Esophagus muscularis mucosa (tissue), 4 donors: ENCODE results near the gene RANBP3. TPM values are rescaled to one million over a fixed set of nuclear protein-coding genes. Genes with fewer than 3 reads are reported as not detected.

ENCODE experiments used
- DNase-seq: peaks from one replicate; pipeline ENCODE4 v3.0.0-alpha.2; 2017; ENCODE audit errors: extremely low spot score
- H3K27ac ChIP-seq, 4 donors: fragments of 200-600 bp; sonication (generic); replicated peaks in 1 of 4; 1 replicate in 3 of 4; 2 replicates in 1 of 4; pipeline ENCODE4 v1.5.1; 2016 to 2019; ENCODE audit warnings: mild to moderate bottlenecking in 1 of 4
- H3K27me3 ChIP-seq, 4 donors: fragments of 200-600 bp; sonication (generic); one replicate each; pipeline versions ENCODE4 v1.5.1 to v1.6.0; 2016 to 2019
- H3K36me3 ChIP-seq, 4 donors: fragments of 200-600 bp; sonication (generic); one replicate each; pipeline ENCODE4 v1.5.1; 2016 to 2019
- H3K4me1 ChIP-seq, 4 donors: fragments of 200-600 bp; sonication (generic); one replicate each; pipeline ENCODE4 v1.5.1; 2016 to 2019
- H3K4me3 ChIP-seq, 4 donors: fragments of 200-600 bp; sonication (generic); 1 replicate in 2 of 4; 2 replicates in 2 of 4; pipeline ENCODE4 v1.5.1; 2016 to 2019; ENCODE audit warnings: mild to moderate bottlenecking in 4 of 4, moderate library complexity in 1 of 4
- H3K9me3 ChIP-seq, 4 donors: fragments of 200-600 bp; sonication (generic); 1 replicate in 3 of 4; 2 replicates in 1 of 4; pipeline ENCODE4 v1.5.1; 2016 to 2019
- EP300 ChIP-seq: sonication (generic); formaldehyde crosslinking; IDR thresholded peaks from one replicate; pipeline ENCODE4 v1.6.1; 2017; ENCODE audit warnings: antibody characterized with exemption
- POLR2A ChIP-seq: fragments of 450-650 bp; IDR thresholded peaks from one replicate; pipeline ENCODE4 v1.6.1; 2017; ENCODE audit warnings: antibody characterized with exemption, moderate library complexity, mild to moderate bottlenecking, low read depth
- POLR2AphosphoS5 ChIP-seq, 2 donors: sonication (generic); formaldehyde crosslinking; IDR thresholded peaks; one replicate each; pipeline ENCODE4 v1.6.1; 2017; ENCODE audit warnings: antibody characterized with exemption in 2 of 2
- WGBS: methylation state at CpG from one replicate; pipeline ENCODE4 v1.1.5; 2018; 5-methylcytosine and 5-hydroxymethylcytosine counted together
- intact Hi-C: fragments of 100-400 bp; cut with DNase I; formaldehyde crosslinking; loops from one replicate; pipeline ENCODE4 v1.15.1; 2023
- total RNA-seq, 4 donors: library from RNA; depleted of rRNA; stranded (reverse); fragments of >200 nt; gene quantifications; one replicate each; pipeline versions ENCODE4 v1.1.0 to v1.2.1, GENCODE V29; 2016
- TF ChIP-seq, protein P1 (sequence below), 3 experiments: fragments of 200-600 bp in 2 of 3; fragments of 450-650 bp in 1 of 3; sonication (generic) in 2 of 3; IDR thresholded peaks; one replicate each; pipeline ENCODE4 v1.5.1; 2017 to 2019; ENCODE audit warnings: antibody characterized with exemption in 3 of 3, mild to moderate bottlenecking in 2 of 3, moderate library complexity in 1 of 3

RANBP3 gene
- total RNA-seq, 4 donors from 2014 or later, result 92.2 to 127 (median 102) TPM

GRCh38 chr19:5917431-5918107 is 60.4 kb downstream of the RANBP3 start:
- no peak for DNase-seq
- intact Hi-C loops, result no loop called here
- WGBS, result 91% methylated on average over 13 of the region's 36 CpGs
- no peaks in the 10 kb centered on the region for H3K27me3 ChIP-seq
- no peak overlapping the region for H3K27ac ChIP-seq
- H3K36me3 ChIP-seq, result peaks cover 59 to 90% (median 83%) of the 10 kb centered on the region in 4 donors
- H3K9me3 ChIP-seq, result no peaks in the 10 kb centered on the region
- no peak overlapping the region for H3K4me3 ChIP-seq
- TF ChIP-seq POLR2AphosphoS5 (IDR thresholded peaks at IDR 0.05), result no peak
- no peak for TF ChIP-seq EP300
- TF ChIP-seq POLR2A, result no peak
- peaks cover 29 to 30% (median 29%) of the 10 kb centered on the region in 4 donors for H3K4me1 ChIP-seq

- no peaks in the 10 kb centered on the region for H3K9me3 ChIP-seq
- TF ChIP-seq EP300, result no peak
- TF ChIP-seq, protein P1, sequence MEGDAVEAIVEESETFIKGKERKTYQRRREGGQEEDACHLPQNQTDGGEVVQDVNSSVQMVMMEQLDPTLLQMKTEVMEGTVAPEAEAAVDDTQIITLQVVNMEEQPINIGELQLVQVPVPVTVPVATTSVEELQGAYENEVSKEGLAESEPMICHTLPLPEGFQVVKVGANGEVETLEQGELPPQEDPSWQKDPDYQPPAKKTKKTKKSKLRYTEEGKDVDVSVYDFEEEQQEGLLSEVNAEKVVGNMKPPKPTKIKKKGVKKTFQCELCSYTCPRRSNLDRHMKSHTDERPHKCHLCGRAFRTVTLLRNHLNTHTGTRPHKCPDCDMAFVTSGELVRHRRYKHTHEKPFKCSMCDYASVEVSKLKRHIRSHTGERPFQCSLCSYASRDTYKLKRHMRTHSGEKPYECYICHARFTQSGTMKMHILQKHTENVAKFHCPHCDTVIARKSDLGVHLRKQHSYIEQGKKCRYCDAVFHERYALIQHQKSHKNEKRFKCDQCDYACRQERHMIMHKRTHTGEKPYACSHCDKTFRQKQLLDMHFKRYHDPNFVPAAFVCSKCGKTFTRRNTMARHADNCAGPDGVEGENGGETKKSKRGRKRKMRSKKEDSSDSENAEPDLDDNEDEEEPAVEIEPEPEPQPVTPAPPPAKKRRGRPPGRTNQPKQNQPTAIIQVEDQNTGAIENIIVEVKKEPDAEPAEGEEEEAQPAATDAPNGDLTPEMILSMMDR (IDR thresholded peaks at IDR 0.05), result no peak
- TF ChIP-seq POLR2A, result no peak
- TF ChIP-seq POLR2AphosphoS5 (IDR thresholded peaks at IDR 0.05), result no peak
- H3K27ac ChIP-seq, result peak overlapping the region in 1 of 4 donors; percentile 27
- no peak for DNase-seq
- intact Hi-C loops, result no loop called here
- no peak overlapping the region for H3K4me3 ChIP-seq
- H3K4me1 ChIP-seq, result peaks cover 29 to 30% (median 29%) of the 10 kb centered on the region in 4 donors
- no peaks in the 10 kb centered on the region for H3K27me3 ChIP-seq
- H3K36me3 ChIP-seq, result peaks cover 46 to 79% (median 70%) of the 10 kb centered on the region in 4 donors
- WGBS, result 71% methylated on average over 10 of the region's 14 CpGs
These were observed 61.7 kb downstream of the RANBP3 start for GRCh38 chr19:5916181-5916708.

- H3K36me3 ChIP-seq, result peaks cover 41 to 74% (median 69%) of the 10 kb centered on the region in 4 donors
- H3K27ac ChIP-seq, result peak overlapping the region in 3 of 4 donors; percentile 55 to 82 (median 62)
- no peaks in the 10 kb centered on the region for H3K9me3 ChIP-seq
- intact Hi-C loops, result no loop called here
- H3K4me3 ChIP-seq, result no peak overlapping the region
- no peak for DNase-seq
- H3K27me3 ChIP-seq, result no peaks in the 10 kb centered on the region
- peaks cover 29 to 30% (median 29%) of the 10 kb centered on the region in 4 donors for H3K4me1 ChIP-seq
- TF ChIP-seq EP300 (no peak), POLR2A (no peak), POLR2AphosphoS5 (IDR thresholded peaks at IDR 0.05) (no peak)
- TF ChIP-seq, protein P1 (IDR thresholded peaks at IDR 0.05), result no peak
- WGBS, result 82% methylated on average over 4 of the region's 11 CpGs
These were observed 62.2 kb downstream of the RANBP3 start for GRCh38 chr19:5915782-5916165.

- Histone ChIP-seq H3K4me3 (no peak overlapping the region), H3K27ac (peak overlapping the region; percentile 53 to 82 (median 65)), H3K27me3 (no peaks in the 10 kb centered on the region), H3K36me3 (peaks cover 40 to 72% (median 67%) of the 10 kb centered on the region in 4 donors), H3K9me3 (no peaks in the 10 kb centered on the region), H3K4me1 (peaks cover 29 to 30% (median 29%) of the 10 kb centered on the region in 4 donors)
- no peak for TF ChIP-seq POLR2A
- TF ChIP-seq EP300, result no peak
- no peak for TF ChIP-seq POLR2AphosphoS5 (IDR thresholded peaks at IDR 0.05)
- TF ChIP-seq, protein P1 (IDR thresholded peaks at IDR 0.05), result no peak
- DNase-seq, result no peak
- WGBS, result 89% methylated on average over 36 of the region's 42 CpGs
- intact Hi-C loops, result no loop called here
These were observed 62.8 kb downstream of the RANBP3 start for GRCh38 chr19:5914946-5915781.

DNA sequence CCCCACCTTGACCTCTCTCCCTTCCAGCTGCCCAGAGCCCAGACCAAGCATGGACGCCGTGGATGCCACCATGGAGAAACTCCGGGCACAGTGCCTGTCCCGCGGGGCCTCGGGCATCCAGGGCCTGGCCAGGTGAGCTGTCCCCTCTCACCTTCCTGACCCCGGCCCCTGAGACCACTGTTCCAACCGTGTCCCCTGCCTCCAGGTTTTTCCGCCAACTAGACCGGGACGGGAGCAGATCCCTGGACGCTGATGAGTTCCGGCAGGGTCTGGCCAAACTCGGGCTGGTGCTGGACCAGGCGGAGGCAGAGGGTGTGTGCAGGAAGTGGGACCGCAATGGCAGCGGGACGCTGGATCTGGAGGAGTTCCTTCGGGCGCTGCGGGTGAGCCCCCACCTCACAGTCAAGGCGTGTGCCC is 63.6 kb downstream of the RANBP3 start:
- TF ChIP-seq POLR2AphosphoS5 (IDR thresholded peaks at IDR 0.05), result no peak
- Histone ChIP-seq H3K27me3 (no peaks in the 10 kb centered on the region), H3K27ac (peak overlapping the region; percentile 53 to 82 (median 65)), H3K4me1 (peaks cover 29 to 30% (median 29%) of the 10 kb centered on the region in 4 donors), H3K9me3 (no peaks in the 10 kb centered on the region), H3K36me3 (peaks cover 36 to 72% (median 67%) of the 10 kb centered on the region in 4 donors), H3K4me3 (no peak overlapping the region)
- intact Hi-C loops, result no loop called here
- no peak for DNase-seq
- WGBS, result 84% methylated on average over 8 of the region's 22 CpGs
